HG03139 (cell line): ENCODE results near the gene OGFOD3.

Source experiments
- ATAC-seq: cut with Tn5 transposase; IDR thresholded peaks from one replicate; pipeline ENCODE4 v1.9.1; 2021; ENCODE audit not compliant: unreplicated experiment

The OGFOD3 gene

DNA sequence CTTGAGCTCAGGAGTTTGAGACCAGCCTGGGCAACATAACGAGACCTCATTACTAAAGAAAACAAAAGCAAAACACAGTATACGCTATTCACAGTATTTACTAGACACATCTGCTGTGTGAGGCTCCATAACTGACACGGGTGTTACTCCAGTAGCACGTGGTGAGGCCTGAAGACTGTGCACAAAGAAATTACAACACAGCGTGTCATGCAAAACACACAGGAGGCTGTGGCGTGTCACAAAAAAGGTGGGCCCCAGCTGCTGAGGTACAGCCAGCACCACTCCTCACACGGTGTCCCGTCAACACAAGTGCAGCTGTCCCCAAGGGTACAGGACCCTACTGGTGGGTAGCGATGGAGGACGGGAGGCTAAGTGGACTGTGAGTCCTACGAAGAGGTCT, 29.5 kb upstream of the OGFOD3 start:
- ATAC-seq = no peak

- ATAC-seq = no peak
Observed at GRCh38 chr17:82446649-82447048, 28.3 kb upstream of the OGFOD3 start.

GRCh38 chr17:82446124-82446523, 27.7 kb upstream of the OGFOD3 start:
- no peak for ATAC-seq

DNA sequence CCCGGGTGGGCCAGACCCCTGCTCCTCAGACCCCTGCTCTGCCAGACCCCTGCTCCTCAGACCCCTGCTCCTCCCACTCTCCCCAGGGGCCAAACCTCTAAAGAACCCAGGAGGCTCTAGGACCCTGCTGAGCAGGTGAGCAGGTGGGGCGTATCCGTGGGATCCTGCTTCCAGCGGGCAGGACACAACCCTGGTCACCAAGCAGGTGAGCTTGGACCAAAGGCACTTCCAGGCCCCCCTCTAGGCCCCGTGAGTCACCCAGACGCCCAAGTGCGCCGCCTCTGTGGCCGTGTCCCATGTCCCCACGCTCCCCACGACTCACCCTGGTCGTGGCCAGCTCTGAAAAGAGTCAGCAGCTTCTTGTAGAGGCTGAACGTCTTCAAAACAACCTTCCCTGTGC, 27.2 kb upstream of the OGFOD3 start:
- ATAC-seq = no peak

DNA sequence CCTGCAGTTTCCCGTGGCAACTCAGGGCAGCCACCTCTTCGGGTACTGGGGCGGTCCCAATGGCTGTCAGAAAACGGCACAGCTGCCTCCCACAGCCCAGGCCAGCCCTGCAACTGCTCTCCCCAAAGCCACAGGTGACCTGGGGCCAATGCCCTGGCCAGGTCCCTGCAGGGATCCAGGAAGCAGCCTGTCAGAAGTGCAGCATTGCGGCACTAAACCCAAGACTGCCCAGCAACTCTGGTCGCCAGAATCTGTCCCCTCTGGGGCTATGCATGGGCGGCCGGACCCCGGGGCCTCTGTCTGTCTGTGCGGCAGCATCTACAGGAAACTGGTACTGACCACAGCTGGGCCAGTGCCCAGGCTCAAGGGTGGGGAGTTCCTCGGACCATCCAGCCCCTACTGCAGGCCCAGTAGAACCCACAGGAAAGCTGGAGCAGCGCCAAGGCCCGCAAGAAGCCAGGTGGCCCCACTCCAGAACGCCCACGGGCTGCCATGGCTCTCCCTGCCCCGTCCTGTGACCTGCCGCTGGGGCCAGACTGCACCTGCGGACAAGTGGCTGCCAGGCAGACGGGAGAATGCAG, 26.6 kb upstream of the OGFOD3 start:
- no peak for ATAC-seq

DNA sequence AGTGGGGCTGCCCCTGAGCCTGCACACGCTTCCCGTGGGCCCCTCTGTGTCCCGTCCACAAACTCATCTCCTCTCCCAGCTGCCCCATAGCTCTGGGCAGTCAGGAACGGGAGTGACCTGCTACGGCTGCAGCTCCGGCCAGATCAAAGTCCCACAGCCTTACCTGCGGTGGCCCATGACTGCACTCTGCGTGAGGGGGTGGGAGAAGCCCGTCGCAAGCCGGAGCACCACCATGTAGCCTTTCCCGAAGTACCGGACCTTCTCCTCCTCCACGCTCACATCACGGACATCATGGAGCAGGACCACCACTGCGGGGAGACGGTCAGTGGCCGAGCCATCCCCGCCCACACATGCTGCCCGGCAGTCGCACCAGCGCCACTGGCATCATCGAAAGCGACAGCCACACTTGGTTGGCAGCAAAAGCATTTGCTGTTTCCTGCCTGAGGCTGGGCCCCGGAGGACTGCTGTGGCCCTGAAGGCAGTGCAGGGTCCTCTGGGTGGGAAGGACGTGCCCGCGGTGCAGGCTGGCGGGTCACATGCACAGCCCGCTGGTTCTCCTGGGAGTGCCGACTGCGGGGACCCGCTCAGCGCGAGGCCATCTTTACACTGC, 26.0 kb upstream of the OGFOD3 start:
- ATAC-seq = no peak

GRCh38 chr17:82443465-82444283, 25.3 kb upstream of the OGFOD3 start:
- no peak for ATAC-seq

DNA sequence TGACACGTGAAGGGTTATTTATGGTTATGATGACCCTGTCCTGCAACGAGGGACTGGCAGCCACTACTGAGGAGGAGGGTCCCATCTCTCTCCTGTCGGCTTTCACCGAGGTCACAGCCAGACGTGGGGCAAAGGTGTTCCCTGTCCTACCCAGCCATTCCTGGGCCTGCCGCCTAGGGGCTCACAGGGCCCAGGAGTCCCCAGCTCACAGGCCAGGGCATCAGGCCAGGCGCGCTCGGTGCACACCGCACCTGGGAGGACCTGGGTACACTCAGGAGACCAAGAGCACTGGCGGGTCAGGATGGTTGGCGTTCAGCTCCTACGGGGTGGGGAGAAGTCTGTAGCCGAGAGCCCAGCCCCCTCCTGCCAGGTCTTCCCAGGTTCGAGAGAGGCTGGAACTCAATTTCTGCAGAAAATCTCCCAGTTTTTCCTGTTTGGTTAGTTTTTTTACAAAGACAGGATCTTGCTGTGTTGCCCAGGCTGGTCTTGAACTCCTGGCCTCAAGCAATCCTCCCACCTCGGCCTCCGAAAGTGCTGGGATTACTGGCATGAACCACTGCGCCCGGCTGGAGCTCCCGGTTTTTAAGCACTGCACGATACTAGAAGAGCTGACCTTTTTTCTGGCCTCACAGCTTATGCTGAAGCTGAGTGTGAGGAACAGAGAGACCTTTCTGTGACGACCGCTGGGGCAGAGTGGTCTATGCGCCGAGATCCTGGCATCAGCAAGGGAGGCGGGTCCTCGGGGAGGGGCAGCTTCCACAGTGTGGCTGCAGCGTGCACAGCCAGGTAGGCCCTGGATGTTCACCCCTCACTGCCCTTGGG, 24.5 kb upstream of the OGFOD3 start:
- no peak for ATAC-seq

DNA sequence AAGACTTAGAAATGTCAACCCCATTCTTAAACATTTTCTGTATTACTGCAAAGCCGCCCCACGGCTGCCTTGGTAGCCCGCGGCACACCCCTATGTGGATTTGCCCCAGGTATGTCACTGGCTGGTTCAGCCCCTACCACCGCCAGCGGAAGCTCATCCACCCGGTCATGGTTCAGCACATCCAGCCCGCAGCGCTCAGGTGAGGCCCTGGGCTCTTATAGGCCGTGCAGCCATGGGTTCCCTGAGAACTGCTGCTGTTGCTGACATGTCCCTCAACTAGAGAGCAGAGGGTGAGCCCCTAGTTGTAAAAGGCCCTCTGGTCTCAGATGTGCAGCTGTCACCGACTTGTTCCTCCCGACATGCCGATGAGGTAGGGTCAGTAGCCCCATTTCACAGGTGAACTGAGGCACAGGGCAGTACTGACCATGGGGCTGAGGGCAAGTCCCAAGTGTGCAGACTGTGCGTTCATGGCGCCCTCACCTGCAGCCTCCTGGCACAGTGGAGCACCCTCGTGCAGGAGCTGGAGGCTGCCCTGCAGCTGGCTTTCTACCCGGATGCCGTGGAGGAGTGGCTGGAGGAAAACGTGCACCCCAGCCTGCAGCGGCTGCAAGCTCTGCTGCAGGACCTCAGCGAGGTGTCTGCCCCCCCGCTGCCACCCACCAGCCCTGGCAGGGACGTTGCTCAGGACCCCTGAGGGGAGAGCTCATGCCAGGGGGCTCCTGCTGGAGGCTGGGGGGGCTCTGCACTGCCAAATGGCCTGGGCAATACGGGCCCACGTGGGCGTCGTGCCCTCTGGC, 23.5 kb upstream of the OGFOD3 start:
- ATAC-seq = no peak

- no peak for ATAC-seq
Observed at GRCh38 chr17:82440991-82441627, 22.7 kb upstream of the OGFOD3 start.

DNA sequence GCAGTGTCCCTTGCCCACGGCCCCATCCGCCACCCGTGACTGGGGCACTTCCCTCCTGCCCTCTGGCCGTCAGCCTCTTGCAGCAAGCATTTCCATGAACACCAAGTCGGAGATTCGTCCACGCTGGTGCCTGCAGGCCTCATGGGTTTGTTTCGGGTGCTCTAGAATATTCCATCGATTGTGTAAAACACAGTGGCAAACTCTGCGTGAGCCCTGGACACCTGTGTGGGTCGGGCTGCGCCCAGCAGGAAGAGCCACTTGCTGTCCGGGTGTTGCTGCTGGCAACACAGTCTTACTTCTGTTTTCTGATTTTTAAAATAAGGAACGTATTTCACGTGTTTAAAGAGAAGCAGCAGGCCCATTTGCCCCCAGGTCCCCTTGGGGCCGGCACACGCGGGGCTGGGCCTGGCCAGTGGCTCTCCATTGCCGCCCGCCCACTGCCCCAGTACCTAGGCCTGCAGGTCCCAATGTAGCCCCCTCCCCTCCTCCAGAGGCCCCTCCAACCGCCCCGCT, 22.1 kb upstream of the OGFOD3 start:
- ATAC-seq = no peak

DNA sequence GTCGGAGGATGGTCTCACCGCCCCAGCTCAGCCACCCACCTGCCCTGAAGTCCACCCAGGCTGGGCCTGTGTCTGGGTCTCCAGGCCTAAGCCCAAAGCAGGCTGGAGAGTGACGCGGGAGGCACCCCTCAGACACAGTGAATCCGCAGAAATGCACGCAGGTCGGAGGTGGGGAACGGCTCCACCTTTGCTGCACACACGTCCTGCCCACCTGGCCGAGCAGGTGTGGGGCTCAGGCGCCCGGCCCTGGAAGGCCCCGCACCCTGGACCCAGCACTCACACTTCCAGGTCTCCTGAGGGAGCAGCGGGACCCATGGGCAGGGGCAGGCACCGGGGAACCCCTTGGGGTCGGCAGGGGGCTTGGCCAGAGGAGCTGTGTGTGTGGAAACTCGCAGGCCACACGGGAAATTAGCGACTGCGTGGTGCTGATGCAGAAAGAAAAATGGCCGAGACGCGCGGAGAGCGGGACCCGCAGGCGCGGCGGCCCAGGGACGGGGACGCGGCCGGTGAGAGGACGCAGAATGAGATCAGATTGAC, 21.5 kb upstream of the OGFOD3 start:
- no peak for ATAC-seq

DNA sequence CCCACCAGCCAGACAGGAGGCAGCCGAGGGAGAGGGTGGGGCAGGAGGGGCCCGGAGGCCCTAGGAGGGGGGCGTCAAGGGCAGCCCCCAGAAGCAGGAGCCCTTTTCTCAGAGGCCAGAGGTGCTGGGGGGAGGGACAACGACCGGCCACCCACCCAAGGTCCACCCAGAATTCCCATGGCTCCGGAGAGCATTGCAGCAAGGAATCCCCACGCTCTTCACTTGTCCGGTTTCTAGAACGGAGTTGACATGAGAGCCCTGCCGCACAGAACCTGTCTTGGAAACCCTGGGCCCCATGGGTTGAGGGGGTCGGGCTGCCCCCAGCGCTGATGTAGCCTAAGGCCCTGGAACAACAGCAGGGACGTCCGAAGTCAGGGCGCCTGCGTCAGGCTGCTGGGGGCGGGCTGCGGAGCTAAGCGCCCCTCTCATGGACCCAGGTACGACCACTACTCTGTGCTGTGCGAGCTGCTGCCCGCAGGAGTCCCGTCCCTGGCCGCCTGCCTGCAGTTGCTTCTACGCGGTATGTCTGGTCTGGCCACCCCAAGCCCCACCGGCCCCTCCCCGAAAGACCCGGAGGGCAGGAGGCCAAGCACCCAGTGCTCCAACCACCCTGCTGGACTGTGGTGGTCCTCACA, 20.9 kb upstream of the OGFOD3 start:
- no peak for ATAC-seq

DNA sequence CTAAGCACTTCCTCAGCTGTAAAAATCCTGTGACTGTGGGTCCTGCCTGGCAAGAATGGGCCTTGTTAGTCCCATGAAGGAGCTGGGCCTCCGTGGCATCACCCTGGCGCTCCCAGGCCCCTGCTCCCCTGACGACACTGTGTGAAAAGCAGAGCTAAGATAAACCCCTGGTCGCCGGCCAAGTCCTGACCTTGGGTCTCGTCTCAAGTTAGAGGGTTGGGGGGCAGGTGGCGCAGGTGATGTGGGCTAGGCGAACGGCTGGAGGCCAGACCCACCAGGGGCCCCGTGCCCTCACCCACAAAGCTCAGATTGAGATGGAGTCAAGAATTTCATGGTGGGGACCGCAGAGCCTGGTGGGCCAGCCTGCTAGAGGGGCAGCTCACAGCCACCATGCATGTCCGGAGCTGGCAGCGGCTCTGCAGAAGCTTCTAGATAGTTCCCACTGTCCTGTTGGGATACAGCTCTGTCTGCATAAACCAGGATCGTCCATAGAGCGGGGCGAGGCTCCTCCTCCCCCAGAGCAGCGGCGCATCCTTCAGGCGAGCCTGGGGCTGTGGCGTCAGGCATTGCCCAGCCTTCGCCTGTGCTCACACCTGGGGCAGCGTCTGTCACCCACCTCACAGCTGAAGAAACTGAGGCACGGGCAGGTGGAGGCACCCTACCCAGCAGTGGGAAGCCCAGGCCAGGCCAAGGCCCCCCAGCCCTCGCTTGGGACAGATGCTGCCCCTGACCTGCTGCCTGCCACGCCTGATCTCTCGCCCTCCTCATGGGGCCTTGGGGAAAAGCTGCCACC, 20.2 kb upstream of the OGFOD3 start:
- no peak for ATAC-seq

- ATAC-seq = no peak
Observed at GRCh38 chr17:82437325-82437668, 18.9 kb upstream of the OGFOD3 start.

DNA sequence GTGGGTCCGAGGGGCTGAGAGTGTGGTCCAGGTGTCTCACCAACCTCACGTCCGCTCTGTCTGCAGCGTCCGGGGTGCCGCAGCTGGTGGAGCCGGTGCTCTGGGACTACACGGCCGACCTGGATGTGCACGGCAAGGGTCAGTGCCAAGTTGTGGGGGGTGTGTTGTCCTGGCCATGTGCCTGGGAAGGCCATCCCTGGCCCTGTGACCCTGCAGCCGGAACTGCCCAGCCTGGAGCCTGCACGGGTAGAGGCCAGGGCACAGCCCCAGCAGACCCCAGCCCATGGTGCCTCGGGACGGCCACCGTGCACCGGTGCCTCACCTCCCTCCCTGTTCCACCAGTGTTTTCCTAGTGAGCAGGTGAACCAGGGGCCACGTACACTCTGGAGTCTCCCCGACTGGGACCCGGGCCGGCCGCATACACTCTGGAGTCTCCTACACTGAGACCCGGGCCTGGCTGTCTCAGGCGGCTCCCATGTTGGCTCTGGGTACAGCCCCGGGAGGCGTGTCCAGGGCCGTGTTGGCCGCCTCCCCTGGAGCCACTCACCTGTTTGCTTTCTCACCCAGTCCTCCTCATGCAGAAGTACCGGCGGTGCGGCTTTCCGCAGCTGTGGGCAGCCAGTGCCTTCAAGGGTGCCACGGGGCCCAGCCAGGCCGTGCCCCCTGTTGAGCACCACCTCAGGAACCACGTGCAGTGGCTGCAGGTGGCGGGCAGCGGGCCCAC, 18.4 kb upstream of the OGFOD3 start:
- no peak for ATAC-seq

GRCh38 chr17:82435601-82436583, 17.5 kb upstream of the OGFOD3 start:
- ATAC-seq = no peak
